ENCODE results near the gene PPP6R3.

DNA sequence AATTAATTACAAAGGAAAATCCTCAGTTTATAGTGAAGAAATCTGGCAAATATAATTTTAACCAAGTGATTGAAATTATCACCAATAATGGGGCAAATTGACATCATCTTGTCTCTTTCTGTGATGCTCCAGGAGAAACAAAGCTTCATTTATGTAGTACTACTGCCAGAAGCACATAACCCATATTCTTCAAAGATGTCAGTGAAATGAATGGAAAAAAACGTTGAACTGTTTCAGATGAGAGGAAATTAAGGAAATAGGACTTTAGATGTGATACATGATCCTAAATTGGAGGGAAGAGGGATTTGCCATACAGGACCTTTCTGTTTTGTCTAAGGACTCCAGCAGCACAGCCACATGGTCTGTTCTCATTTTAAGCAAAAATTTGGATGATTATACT, 57.6 kb downstream of the PPP6R3 start:
- no peak for TF ChIP-seq CTCF (IDR thresholded peaks at IDR 0.05; ENCODE audit: poor library complexity, severe bottlenecking)
- TF ChIP-seq, protein P1, sequence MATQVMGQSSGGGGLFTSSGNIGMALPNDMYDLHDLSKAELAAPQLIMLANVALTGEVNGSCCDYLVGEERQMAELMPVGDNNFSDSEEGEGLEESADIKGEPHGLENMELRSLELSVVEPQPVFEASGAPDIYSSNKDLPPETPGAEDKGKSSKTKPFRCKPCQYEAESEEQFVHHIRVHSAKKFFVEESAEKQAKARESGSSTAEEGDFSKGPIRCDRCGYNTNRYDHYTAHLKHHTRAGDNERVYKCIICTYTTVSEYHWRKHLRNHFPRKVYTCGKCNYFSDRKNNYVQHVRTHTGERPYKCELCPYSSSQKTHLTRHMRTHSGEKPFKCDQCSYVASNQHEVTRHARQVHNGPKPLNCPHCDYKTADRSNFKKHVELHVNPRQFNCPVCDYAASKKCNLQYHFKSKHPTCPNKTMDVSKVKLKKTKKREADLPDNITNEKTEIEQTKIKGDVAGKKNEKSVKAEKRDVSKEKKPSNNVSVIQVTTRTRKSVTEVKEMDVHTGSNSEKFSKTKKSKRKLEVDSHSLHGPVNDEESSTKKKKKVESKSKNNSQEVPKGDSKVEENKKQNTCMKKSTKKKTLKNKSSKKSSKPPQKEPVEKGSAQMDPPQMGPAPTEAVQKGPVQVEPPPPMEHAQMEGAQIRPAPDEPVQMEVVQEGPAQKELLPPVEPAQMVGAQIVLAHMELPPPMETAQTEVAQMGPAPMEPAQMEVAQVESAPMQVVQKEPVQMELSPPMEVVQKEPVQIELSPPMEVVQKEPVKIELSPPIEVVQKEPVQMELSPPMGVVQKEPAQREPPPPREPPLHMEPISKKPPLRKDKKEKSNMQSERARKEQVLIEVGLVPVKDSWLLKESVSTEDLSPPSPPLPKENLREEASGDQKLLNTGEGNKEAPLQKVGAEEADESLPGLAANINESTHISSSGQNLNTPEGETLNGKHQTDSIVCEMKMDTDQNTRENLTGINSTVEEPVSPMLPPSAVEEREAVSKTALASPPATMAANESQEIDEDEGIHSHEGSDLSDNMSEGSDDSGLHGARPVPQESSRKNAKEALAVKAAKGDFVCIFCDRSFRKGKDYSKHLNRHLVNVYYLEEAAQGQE (IDR thresholded peaks at IDR 0.05; ENCODE audit: borderline replicate concordance), result no peak
- no peak for TF ChIP-seq EZH2 (IDR thresholded peaks at IDR 0.05; ENCODE audit: borderline replicate concordance, insufficient read depth, low read length, poor library complexity, severe bottlenecking)
- TF ChIP-seq RAD21 (conservative IDR thresholded peaks at IDR 0.05), result no peak
- TF ChIP-seq EP300 (conservative IDR thresholded peaks at IDR 0.05; ENCODE audit: poor library complexity, severe bottlenecking), result no peak
- TF ChIP-seq TAF1 (IDR thresholded peaks at IDR 0.05; ENCODE audit: low read depth), result no peak
- no peak for TF ChIP-seq SMC3 (conservative IDR thresholded peaks at IDR 0.05; ENCODE audit: poor library complexity)

Data from neural cell (in vitro differentiated cells).